IMR-90 (cell line): ENCODE data around the gene PTGES.

Source experiments
- CEBPB ChIP-seq: IDR thresholded peaks from 2 replicates; pipeline ENCODE4 v1.6.1; 2012; ENCODE audit warnings: low read depth, low read length, improper control_type of control experiment
- FOS ChIP-seq: fragments of 150-350 bp; IDR thresholded peaks from 2 replicates; pipeline ENCODE4 v1.6.1; 2016; ENCODE audit warnings: low read depth, low read length
- MAZ ChIP-seq: IDR thresholded peaks from 2 replicates; pipeline ENCODE4 v1.6.1; 2012; ENCODE audit warnings: low read depth, mild to moderate bottlenecking, low read length, improper control_type of control experiment, moderate library complexity, borderline replicate concordance
- MXI1 ChIP-seq: IDR thresholded peaks from 2 replicates; pipeline ENCODE4 v1.6.1; 2012; ENCODE audit warnings: low read depth, mild to moderate bottlenecking, low read length, moderate library complexity, borderline replicate concordance
- POLR2A ChIP-seq: IDR thresholded peaks from 2 replicates; pipeline ENCODE4 v1.6.1; 2012; ENCODE audit warnings: mild to moderate bottlenecking, low read depth, low read length
- RAD21 ChIP-seq: IDR thresholded peaks from 2 replicates; pipeline ENCODE4 v1.6.1; 2012; ENCODE audit warnings: low read length, improper control_type of control experiment
- RCOR1 ChIP-seq: IDR thresholded peaks from 2 replicates; pipeline ENCODE4 v1.6.1; 2012; ENCODE audit warnings: mild to moderate bottlenecking, low read length, improper control_type of control experiment; ENCODE audit not compliant: insufficient replicate concordance
- SMC3 ChIP-seq: fragments of 150-350 bp; IDR thresholded peaks from 2 replicates; pipeline ENCODE4 v1.6.1; 2016; ENCODE audit warnings: low read depth, mild to moderate bottlenecking, antibody characterized with exemption, low read length, moderate library complexity
- USF2 ChIP-seq: fragments of 150-350 bp; IDR thresholded peaks from 2 replicates; pipeline ENCODE4 v1.6.1; 2017; ENCODE audit warnings: mild to moderate bottlenecking, antibody characterized with exemption, low read length, low read depth
- TF ChIP-seq, protein P1 (sequence below): conservative IDR thresholded peaks from 2 replicates; pipeline ENCODE4 v1.5.1; 2012; ENCODE audit warnings: mild to moderate bottlenecking, low read depth, low read length, improper control_type of control experiment

- TF ChIP-seq POLR2A (no peak), SMC3 (no peak), USF2 (no peak), CEBPB (no peak), FOS (no peak), MXI1 (no peak), MAZ (no peak), RCOR1 (no peak), RAD21 (no peak)
- TF ChIP-seq, protein P1, sequence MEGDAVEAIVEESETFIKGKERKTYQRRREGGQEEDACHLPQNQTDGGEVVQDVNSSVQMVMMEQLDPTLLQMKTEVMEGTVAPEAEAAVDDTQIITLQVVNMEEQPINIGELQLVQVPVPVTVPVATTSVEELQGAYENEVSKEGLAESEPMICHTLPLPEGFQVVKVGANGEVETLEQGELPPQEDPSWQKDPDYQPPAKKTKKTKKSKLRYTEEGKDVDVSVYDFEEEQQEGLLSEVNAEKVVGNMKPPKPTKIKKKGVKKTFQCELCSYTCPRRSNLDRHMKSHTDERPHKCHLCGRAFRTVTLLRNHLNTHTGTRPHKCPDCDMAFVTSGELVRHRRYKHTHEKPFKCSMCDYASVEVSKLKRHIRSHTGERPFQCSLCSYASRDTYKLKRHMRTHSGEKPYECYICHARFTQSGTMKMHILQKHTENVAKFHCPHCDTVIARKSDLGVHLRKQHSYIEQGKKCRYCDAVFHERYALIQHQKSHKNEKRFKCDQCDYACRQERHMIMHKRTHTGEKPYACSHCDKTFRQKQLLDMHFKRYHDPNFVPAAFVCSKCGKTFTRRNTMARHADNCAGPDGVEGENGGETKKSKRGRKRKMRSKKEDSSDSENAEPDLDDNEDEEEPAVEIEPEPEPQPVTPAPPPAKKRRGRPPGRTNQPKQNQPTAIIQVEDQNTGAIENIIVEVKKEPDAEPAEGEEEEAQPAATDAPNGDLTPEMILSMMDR: no peak
Measured at GRCh38 chr9:129714511-129715061, 38.3 kb downstream of the PTGES start.
